Loucy (cell line): ENCODE measurements around the gene RBMS3.
"Not testable (repeated sequence)": the region's sequence is repeated elsewhere in the genome, so short reads cannot be mapped to it uniquely, and the experiment has no call there.

Experiments
- CTCF ChIP-seq: fragments of 200-600 bp; sonication (generic); conservative IDR thresholded peaks from 2 replicates; pipeline ENCODE4 v1.5.1; 2014; ENCODE audit warnings: mild to moderate bottlenecking, antibody characterized with exemption, low read length
- EZH2phosphoT487 ChIP-seq: fragments of 200-600 bp; IDR thresholded peaks from 2 replicates; pipeline ENCODE4 v1.6.1; 2018; ENCODE audit warnings: antibody characterized with exemption, mild to moderate bottlenecking, moderate library complexity, borderline replicate concordance

- not testable (repeated sequence) for TF ChIP-seq CTCF, EZH2phosphoT487
These were observed 769.2 kb downstream of the RBMS3 start for GRCh38 chr3:30050116-30050515.
